HepG2 (cell line): ENCODE measurements around the gene GPD1. TPM values are rescaled to one million over a fixed set of nuclear protein-coding genes. Genes with fewer than 3 reads are reported as not detected.

Experiments used
- FOXO1 ChIP-seq: sonication (generic); formaldehyde crosslinking; IDR thresholded peaks from 2 replicates; pipeline ENCODE4 v1.4.0; 2020; ENCODE audit warnings: missing genetic modification reagents
- GABPB1 ChIP-seq: IDR thresholded peaks from 2 replicates; pipeline ENCODE4 v1.6.1; 2016; ENCODE audit warnings: mild to moderate bottlenecking, missing genetic modification reagents, moderate library complexity, missing compliant biosample characterization
- GATAD1 ChIP-seq: IDR thresholded peaks from 2 replicates; pipeline ENCODE4 v1.6.1; 2016; ENCODE audit warnings: missing genetic modification reagents, missing compliant biosample characterization
- HNRNPH1 ChIP-seq: fragments of 200-400 bp; formaldehyde crosslinking; optimal IDR thresholded peaks from 2 replicates; pipeline ENCODE3; 2017; ENCODE audit warnings: mild to moderate bottlenecking, low read depth, low read length
- HOXA3 ChIP-seq: sonication (generic); formaldehyde crosslinking; IDR thresholded peaks from 2 replicates; pipeline ENCODE4 v1.5.0; 2020; ENCODE audit warnings: missing genetic modification reagents
- KAT2B ChIP-seq: fragments of 150-350 bp; IDR thresholded peaks from 2 replicates; pipeline ENCODE4 v1.6.1; 2014; ENCODE audit warnings: low read depth, low read length, borderline replicate concordance
- KDM2A ChIP-seq: sonication (generic); formaldehyde crosslinking; IDR thresholded peaks from 2 replicates; pipeline ENCODE4 v1.4.0; 2020; ENCODE audit warnings: low read depth, missing genetic modification reagents, borderline replicate concordance
- KDM3A ChIP-seq: IDR thresholded peaks from 2 replicates; pipeline ENCODE4 v1.6.1; 2018; ENCODE audit warnings: low read depth, missing compliant biosample characterization
- MBNL3 ChIP-seq: fragments of 250-450 bp; sonication (Bioruptor Pico); conservative IDR thresholded peaks from 2 replicates; pipeline ENCODE4 v1.8.0; 2022; ENCODE audit warnings: mild to moderate bottlenecking, inconsistent platforms
- MEIS1 ChIP-seq: sonication (generic); formaldehyde crosslinking; IDR thresholded peaks from 2 replicates; pipeline ENCODE4 v1.9.0; 2021; ENCODE audit warnings: mild to moderate bottlenecking, missing genetic modification reagents, moderate library complexity, borderline replicate concordance
- NCOR1 ChIP-seq: fragments of 200-600 bp; sonication (generic); IDR thresholded peaks from 2 replicates; pipeline ENCODE4 v1.7.0; 2017; ENCODE audit warnings: antibody characterized with exemption, low read length, borderline replicate concordance
- RAD51 ChIP-seq: fragments of 450-650 bp; IDR thresholded peaks from 2 replicates; pipeline ENCODE4 v1.6.1; 2016; ENCODE audit warnings: borderline replicate concordance
- SMARCC2 ChIP-seq: fragments of 450-650 bp; IDR thresholded peaks from 2 replicates; pipeline ENCODE4 v1.6.1; 2017; ENCODE audit warnings: antibody characterized with exemption, mild to moderate bottlenecking
- U2AF1 ChIP-seq: fragments of 200-400 bp; formaldehyde crosslinking; optimal IDR thresholded peaks from 2 replicates; pipeline ENCODE3; 2017; ENCODE audit warnings: mild to moderate bottlenecking, low read depth, low read length
- ZBTB38 ChIP-seq: sonication (generic); formaldehyde crosslinking; IDR thresholded peaks from 2 replicates; pipeline ENCODE4 v1.5.1; 2020; ENCODE audit warnings: mild to moderate bottlenecking, missing genetic modification reagents
- ZNF343 ChIP-seq: sonication (generic); formaldehyde crosslinking; IDR thresholded peaks from 2 replicates; pipeline ENCODE4 v1.4.0; 2020; ENCODE audit warnings: mild to moderate bottlenecking, missing genetic modification reagents
- ZNF468 ChIP-seq: sonication (generic); formaldehyde crosslinking; IDR thresholded peaks from 2 replicates; pipeline ENCODE4 v1.8.0; 2022; ENCODE audit warnings: mild to moderate bottlenecking, moderate library complexity, missing genetic modification reagents
- ZNF616 ChIP-seq: sonication (generic); formaldehyde crosslinking; IDR thresholded peaks from 2 replicates; pipeline ENCODE4 v1.5.0; 2020; ENCODE audit warnings: low read depth, mild to moderate bottlenecking, missing genetic modification reagents
- ZNF746 ChIP-seq: sonication (generic); formaldehyde crosslinking; IDR thresholded peaks from 2 replicates; pipeline ENCODE4 v1.8.0; 2022; ENCODE audit warnings: mild to moderate bottlenecking, missing genetic modification reagents
- polyA plus RNA-seq, 8 experiments: library from polyadenylated mRNA; depleted of rRNA in 3 of 8; stranded (reverse) in 7 of 8; unstranded in 1 of 8; fragments of >200 nt; fragmentation: Illumina TruSeq in 4 of 8; extraction: Trizol in 4 of 8; gene quantifications; 2 replicates each; pipeline versions ENCODE4 v1.2.1 to v1.2.3, GENCODE V29; 2011 to 2016; ENCODE audit warnings: low read depth in 4 of 8, missing spikeins in 1 of 8, mixed read lengths in 1 of 8; ENCODE audit not compliant: insufficient read depth in 1 of 8
- total RNA-seq, 5 experiments: library from RNA; depleted of rRNA; stranded (reverse); fragments of >200 nt; fragmentation: Illumina TruSeq; extraction: Trizol; gene quantifications; 2 replicates each; pipeline ENCODE4 v1.2.3, GENCODE V29; 2016; ENCODE audit warnings: low read depth in 1 of 5
- TF ChIP-seq, protein P1 (sequence below): sonication (generic); formaldehyde crosslinking; conservative IDR thresholded peaks from 2 replicates; pipeline ENCODE4 v1.8.0; 2022; ENCODE audit warnings: mild to moderate bottlenecking, moderate library complexity, missing genetic modification reagents
- TF ChIP-seq, protein P2 (sequence below): sonication (generic); formaldehyde crosslinking; IDR thresholded peaks from 2 replicates; pipeline ENCODE4 v1.4.0; 2020; ENCODE audit warnings: mild to moderate bottlenecking, low read depth, missing genetic modification reagents
- TF ChIP-seq, protein P3 (sequence below): sonication (generic); formaldehyde crosslinking; IDR thresholded peaks from 2 replicates; pipeline ENCODE4 v1.4.0; 2020; ENCODE audit warnings: missing genetic modification reagents, borderline replicate concordance
- TF ChIP-seq, protein P4 (sequence below): sonication (generic); formaldehyde crosslinking; IDR thresholded peaks from 2 replicates; pipeline ENCODE4 v1.4.0; 2020; ENCODE audit warnings: missing genetic modification reagents
- TF ChIP-seq, protein P5 (sequence below), 2 experiments: sonication (generic) in 1 of 2; formaldehyde crosslinking in 1 of 2; IDR thresholded peaks; 2 replicates each; pipeline versions ENCODE4 v1.4.0 to v1.6.1; 2018 to 2020; ENCODE audit warnings: missing genetic modification reagents in 2 of 2, borderline replicate concordance in 1 of 2, low read depth in 1 of 2, mild to moderate bottlenecking in 1 of 2, missing biosample characterization in 1 of 2
- TF ChIP-seq, protein P6 (sequence below): sonication (generic); formaldehyde crosslinking; IDR thresholded peaks from 2 replicates; pipeline ENCODE4 v1.4.0; 2020; ENCODE audit warnings: missing genetic modification reagents

Gene GPD1
- total and polyA plus RNA-seq, 2 of the 13 experiments (the other 11 are each of a cell fraction or from before 2014, with no cell fraction given) = 3.7 to 30.6 TPM

DNA sequence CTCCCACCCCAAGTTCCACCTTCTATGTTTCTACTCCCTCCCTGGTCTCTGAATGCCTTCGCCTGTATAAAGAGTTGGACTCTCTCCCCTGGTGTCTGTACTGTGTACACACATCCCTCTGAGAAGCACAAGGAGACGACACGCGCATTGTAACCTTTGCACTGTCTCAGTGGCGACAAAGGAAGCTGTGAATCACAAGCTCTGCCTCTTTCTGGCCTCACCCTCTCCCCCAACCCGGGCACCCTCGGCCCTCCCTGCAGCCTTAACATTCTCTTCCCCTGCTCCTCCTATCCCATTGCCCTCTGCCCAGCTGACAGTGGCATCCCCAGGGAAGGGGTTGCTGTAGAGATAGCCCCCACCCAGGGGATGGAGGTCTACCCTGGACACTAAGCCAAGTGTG is 21.2 kb upstream of the GPD1 start (continued):
- TF ChIP-seq ZNF616 (no peak), MEIS1 (CRISPR knock-in tag) (no peak), FOXO1 (CRISPR knock-in tag) (peak; percentile 28; the same call in 1 of the 2 replicates), KAT2B (no peak), HOXA3 (peak; percentile 53; the same call in 1 of the 2 replicates), ZNF746 (CRISPR knock-in tag) (no peak), SMARCC2 (no peak), HNRNPH1 (no peak), KDM2A (CRISPR knock-in tag) (0 out of 2 replicates have a peak, but pooled peaks have one; percentile 13), U2AF1 (no peak), ZNF343 (no peak; the same call in 1 of the 2 replicates), ZNF468 (CRISPR knock-in tag) (no peak), GATAD1 (CRISPR knock-in tag) (peak; percentile 43; the same call in 1 of the 2 replicates), ZBTB38 (CRISPR knock-in tag) (no peak), MBNL3 (CRISPR knock-in tag) (no peak), NCOR1 (no peak), GABPB1 (no peak), KDM3A (CRISPR knock-in tag) (no peak), RAD51 (no peak)
- TF ChIP-seq, protein P1, sequence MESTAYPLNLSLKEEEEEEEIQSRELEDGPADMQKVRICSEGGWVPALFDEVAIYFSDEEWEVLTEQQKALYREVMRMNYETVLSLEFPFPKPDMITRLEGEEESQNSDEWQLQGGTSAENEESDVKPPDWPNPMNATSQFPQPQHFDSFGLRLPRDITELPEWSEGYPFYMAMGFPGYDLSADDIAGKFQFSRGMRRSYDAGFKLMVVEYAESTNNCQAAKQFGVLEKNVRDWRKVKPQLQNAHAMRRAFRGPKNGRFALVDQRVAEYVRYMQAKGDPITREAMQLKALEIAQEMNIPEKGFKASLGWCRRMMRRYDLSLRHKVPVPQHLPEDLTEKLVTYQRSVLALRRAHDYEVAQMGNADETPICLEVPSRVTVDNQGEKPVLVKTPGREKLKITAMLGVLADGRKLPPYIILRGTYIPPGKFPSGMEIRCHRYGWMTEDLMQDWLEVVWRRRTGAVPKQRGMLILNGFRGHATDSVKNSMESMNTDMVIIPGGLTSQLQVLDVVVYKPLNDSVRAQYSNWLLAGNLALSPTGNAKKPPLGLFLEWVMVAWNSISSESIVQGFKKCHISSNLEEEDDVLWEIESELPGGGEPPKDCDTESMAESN (CRISPR knock-in tag) = 0 out of 2 replicates have a peak, but pooled peaks have one; percentile 40
- TF ChIP-seq, protein P2, sequence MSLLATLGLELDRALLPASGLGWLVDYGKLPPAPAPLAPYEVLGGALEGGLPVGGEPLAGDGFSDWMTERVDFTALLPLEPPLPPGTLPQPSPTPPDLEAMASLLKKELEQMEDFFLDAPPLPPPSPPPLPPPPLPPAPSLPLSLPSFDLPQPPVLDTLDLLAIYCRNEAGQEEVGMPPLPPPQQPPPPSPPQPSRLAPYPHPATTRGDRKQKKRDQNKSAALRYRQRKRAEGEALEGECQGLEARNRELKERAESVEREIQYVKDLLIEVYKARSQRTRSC (CRISPR knock-in tag) = no peak
- TF ChIP-seq, protein P3, sequence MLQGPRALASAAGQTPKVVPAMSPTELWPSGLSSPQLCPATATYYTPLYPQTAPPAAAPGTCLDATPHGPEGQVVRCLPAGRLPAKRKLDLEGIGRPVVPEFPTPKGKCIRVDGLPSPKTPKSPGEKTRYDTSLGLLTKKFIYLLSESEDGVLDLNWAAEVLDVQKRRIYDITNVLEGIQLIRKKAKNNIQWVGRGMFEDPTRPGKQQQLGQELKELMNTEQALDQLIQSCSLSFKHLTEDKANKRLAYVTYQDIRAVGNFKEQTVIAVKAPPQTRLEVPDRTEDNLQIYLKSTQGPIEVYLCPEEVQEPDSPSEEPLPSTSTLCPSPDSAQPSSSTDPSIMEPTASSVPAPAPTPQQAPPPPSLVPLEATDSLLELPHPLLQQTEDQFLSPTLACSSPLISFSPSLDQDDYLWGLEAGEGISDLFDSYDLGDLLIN (CRISPR knock-in tag) = no peak
- TF ChIP-seq, protein P4, sequence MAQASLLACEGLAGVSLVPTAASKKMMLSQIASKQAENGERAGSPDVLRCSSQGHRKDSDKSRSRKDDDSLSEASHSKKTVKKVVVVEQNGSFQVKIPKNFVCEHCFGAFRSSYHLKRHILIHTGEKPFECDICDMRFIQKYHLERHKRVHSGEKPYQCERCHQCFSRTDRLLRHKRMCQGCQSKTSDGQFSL (CRISPR knock-in tag) = no peak
- TF ChIP-seq, protein P5, sequence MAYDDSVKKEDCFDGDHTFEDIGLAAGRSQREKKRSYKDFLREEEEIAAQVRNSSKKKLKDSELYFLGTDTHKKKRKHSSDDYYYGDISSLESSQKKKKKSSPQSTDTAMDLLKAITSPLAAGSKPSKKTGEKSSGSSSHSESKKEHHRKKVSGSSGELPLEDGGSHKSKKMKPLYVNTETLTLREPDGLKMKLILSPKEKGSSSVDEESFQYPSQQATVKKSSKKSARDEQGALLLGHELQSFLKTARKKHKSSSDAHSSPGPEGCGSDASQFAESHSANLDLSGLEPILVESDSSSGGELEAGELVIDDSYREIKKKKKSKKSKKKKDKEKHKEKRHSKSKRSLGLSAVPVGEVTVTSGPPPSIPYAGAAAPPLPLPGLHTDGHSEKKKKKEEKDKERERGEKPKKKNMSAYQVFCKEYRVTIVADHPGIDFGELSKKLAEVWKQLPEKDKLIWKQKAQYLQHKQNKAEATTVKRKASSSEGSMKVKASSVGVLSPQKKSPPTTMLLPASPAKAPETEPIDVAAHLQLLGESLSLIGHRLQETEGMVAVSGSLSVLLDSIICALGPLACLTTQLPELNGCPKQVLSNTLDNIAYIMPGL (CRISPR knock-in tag; IDR thresholded peaks at IDR 0.05; ENCODE audit: borderline replicate concordance in 1 of 2, low read depth in 1 of 2) = peak in 1 of 2 experiments; percentile 71; a peak in 1 of 4 replicates
- TF ChIP-seq, protein P6, sequence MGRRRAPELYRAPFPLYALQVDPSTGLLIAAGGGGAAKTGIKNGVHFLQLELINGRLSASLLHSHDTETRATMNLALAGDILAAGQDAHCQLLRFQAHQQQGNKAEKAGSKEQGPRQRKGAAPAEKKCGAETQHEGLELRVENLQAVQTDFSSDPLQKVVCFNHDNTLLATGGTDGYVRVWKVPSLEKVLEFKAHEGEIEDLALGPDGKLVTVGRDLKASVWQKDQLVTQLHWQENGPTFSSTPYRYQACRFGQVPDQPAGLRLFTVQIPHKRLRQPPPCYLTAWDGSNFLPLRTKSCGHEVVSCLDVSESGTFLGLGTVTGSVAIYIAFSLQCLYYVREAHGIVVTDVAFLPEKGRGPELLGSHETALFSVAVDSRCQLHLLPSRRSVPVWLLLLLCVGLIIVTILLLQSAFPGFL (CRISPR knock-in tag) = no peak
